GM12874 (cell line): ENCODE results near the gene GHRH.

Experiments
- TF ChIP-seq, protein P1 (sequence below): IDR thresholded peaks from 2 replicates; pipeline ENCODE4 v1.5.1; 2011; ENCODE audit warnings: low read depth, mild to moderate bottlenecking, control low read depth, low read length, moderate library complexity; ENCODE audit not compliant: insufficient read depth

Gene GHRH

DNA sequence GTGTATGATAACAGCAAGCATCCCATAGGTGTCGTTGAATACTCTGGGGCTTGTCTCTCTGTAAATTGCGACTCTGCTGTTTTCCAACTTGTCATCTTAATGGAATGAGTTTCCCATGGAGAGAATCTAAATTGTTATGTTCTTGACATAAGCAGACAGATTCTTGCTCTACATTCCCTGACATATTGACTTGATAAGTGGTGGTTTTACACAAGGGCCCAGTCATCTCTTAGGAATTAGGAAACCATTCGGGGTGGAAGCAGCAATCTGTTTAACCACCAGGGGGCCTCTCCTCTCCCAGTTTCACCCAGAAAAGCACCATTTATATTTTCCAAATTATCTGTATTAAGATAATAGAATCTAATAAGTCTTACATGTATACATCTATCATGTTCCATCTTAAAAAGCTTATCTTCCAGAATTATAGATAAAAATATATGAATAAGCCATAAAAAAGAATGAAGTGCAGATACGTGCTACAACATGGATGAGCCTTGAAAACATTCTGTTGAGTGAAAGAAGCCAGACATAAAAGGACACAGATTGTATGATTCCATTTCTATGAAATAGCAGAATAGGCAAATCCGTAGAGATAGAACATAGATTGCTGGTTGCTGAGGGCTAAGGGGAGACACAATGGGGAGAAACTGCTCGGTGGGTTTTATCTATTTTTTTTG, 59.2 kb downstream of the GHRH start:
- TF ChIP-seq, protein P1, sequence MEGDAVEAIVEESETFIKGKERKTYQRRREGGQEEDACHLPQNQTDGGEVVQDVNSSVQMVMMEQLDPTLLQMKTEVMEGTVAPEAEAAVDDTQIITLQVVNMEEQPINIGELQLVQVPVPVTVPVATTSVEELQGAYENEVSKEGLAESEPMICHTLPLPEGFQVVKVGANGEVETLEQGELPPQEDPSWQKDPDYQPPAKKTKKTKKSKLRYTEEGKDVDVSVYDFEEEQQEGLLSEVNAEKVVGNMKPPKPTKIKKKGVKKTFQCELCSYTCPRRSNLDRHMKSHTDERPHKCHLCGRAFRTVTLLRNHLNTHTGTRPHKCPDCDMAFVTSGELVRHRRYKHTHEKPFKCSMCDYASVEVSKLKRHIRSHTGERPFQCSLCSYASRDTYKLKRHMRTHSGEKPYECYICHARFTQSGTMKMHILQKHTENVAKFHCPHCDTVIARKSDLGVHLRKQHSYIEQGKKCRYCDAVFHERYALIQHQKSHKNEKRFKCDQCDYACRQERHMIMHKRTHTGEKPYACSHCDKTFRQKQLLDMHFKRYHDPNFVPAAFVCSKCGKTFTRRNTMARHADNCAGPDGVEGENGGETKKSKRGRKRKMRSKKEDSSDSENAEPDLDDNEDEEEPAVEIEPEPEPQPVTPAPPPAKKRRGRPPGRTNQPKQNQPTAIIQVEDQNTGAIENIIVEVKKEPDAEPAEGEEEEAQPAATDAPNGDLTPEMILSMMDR = peak; percentile 57

DNA sequence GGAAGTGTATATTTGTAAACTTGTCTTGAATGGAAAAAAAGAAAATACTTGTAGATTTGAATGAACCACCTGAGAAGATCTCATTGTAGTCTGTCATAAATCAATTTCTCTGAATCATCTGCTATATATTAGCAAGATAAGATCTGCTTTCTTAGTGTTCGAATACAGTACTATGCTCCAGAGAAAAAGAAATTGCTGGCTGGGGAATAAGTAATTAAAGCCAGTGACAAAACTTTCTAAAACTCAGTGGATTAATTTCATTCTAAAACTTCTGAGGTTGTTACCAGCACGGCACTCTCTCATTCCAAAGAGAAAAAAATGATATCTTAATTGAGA, 59.8 kb downstream of the GHRH start:
- TF ChIP-seq, protein P1 = no peak
